NCI-H1436 treated with DMSO at 0.1 percent for 48 hours (cell line): ENCODE measurements around the gene SLC9A7.

Experiments
- DNase-seq: peaks from one replicate; lab custom pipeline; 2025; lab: John Stamatoyannopoulos, UW

SLC9A7 gene

DNA sequence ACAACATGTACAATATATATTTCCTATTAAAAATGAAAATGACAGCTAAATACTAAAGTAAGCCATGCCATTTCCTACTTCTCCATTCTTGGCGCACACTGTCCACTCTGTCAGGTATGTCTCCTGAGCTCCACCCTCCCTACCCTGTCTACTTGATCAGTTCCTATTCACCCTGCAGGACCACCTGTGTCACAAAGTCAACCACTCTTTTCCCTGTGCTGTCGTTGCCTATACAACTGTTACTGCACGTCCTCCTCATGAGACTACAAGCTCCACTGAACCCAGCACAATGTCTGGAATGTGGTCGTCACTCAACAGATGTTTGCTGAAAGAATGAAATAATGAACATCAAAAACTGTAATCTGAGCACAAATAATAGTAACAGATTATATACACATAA, 54.9 kb downstream of the SLC9A7 start:
- DNase-seq: no peak

DNA sequence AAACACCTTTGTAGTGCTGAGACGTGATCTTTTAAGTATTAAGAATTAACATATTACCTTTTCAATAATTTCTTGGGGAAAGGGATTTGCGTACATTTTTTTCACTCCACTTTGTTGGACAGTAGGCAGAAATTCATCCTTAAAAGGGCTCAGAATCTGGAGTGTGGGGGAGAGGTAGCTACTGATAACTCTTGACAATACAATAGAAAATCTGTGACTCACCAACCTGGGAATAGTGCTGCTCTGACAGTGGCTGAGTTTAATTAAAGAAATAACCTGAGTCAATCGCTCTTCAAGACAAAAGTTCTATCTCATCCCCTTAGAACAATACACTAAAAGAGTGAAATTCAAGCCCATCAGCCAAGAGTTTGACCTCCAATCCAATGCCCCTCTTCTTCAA, 60.2 kb downstream of the SLC9A7 start:
- DNase-seq: no peak

DNA sequence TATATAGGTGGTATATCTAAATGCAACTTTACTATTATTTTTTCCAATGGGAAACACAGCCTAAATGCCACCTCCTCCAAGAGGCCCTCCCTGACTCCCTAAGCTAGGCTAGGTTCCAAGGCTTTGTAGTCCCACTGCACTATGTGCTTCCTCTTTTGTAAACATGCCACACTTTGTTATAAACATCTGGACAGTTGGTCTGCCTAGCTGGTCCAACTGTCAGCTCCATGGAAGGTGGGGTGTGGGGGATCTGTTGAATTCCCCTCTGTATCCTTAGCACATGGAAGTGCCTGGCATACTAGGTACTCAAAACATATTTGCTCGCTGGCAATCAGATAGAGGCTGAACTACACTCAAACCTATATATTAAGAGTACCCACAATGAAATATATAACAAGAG, 63.4 kb downstream of the SLC9A7 start:
- no peak for DNase-seq

DNA sequence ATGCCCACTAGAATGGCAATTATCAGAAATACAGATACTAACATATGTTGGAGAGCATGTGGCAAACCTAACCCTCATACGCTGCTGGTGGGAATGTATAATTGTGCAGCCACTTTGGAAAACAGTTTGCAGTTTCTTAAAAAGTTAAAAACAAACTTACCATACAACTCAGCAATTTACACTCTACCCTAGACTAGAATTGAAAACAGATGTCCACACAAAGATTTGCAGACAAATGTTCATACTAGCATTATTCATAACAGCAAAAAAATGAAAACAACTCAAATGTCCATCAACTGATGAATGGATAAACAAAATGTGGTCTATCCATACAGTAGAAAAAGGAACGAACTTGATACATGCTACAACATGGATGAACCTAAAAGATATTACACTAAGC, 64.4 kb downstream of the SLC9A7 start:
- no peak for DNase-seq

DNA sequence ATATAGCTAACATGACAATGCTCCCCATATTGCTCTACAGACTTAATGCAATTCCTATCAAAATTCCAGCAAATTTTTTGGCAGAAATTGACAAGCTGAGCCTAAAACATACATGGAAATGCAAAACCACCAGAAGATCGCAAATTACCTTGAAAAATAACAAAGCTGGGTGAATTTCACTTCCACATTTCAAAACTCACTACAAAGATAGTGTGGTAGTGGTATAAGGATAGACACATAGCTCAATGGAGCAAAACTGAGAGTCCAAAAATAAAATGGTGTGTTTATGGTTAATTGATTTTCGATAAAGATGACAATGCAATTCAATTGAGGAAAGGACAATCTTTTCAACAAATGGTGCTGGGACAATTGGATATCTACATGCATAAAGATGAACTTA, 65.8 kb downstream of the SLC9A7 start:
- DNase-seq: no peak

DNA sequence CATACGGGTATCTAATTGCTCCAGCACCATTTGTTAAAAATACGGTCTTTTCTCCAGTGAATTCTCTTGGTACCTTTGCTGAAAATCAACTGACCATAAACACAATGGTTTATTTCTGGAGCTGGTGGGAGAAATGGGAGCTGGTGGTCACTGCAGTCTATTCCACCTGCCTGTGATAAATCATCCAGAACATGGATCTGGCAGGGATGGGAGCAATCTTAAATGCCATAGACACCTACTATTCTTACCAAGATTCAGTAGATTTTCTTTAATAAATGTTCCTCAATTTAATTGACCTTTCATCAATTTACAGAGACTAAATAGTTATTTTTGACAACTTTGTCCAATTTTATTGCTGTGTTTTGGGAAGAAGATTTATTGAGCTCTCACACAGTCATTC, 68.1 kb downstream of the SLC9A7 start:
- DNase-seq: no peak

DNA sequence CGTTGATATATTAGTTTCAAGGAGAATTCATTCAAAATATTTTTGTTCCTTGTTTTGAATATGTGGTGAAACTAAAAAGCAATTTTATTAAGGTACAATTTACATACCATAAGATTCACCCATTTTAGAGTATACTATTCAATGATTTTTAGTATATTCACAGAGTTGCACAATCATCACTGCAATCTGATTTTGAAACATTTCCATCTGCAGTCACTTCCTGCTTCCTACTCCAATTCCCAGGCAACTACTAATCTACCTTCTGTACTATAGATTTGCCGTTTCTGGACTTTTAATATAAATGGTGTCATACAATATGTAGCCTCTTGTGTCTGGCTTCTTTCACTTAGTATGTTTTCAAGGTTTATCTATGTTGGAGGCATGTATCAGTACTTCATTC, 71.3 kb downstream of the SLC9A7 start:
- DNase-seq: no peak

DNA sequence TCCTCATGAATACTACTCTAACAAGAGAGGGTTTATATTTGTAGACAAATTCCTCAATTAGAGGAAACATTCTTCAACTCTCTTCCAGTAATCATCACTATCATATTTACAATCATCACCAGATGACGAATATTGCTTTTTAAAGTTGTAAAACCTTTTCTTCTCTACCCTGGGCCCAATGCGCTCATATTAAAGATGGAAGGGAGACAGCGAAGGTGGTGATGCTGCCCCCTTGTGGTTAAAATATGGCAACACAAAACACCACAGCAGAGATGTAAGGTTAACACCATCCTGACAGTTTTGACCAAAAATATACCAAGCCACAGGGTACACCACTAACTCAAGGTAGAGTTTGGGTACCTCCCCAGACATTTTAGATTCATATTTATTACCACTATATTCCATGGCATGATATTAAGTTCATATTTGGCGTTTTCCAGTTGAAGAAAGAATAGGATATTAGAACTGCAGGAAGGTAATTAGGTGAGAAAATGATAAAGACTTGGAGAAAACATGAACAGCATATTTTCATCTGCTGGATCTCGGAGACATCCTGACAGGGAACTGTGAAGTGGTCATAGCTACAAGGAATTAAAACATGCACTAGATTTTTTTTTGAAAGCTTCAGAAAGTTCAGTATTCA, 72.8 kb downstream of the SLC9A7 start:
- no peak for DNase-seq

DNA sequence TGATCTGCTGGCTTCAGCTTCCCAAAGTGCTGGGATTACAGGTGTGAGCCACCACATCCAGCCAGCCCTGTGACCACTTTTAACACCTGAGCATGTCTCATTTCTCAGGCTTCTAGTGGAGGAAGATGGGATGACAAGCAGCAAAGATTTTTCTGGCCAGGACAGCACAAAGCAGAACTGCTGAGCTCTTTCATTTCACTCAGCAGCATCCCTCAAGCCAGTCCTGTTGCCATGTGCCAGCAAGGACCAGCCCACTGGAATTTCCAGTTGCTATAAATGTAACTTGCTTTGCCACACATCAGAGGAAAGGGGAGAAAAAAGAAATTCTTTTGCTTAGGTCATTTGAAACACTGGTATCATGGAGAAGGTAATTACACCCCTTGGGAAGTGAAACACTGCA, 75.9 kb downstream of the SLC9A7 start:
- no peak for DNase-seq

DNA sequence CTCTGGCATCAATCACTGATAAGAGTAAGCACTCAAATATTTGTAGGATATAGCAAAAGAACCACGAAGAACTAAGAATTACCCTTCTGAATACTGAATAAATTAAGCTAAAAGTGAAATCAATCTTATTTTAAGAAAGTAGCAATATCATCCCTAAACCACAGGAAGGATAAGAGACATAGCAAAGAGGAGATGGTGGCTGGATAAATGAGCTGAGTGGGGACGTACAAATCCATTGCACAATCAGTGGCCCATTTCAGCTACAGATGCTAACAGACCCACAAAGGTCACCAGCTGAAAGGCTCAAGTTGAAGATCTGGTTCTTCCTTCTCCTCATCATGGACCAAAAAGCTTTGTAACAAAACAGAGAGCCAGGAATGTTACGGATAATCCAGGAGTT, 77.1 kb downstream of the SLC9A7 start:
- DNase-seq: no peak

DNA sequence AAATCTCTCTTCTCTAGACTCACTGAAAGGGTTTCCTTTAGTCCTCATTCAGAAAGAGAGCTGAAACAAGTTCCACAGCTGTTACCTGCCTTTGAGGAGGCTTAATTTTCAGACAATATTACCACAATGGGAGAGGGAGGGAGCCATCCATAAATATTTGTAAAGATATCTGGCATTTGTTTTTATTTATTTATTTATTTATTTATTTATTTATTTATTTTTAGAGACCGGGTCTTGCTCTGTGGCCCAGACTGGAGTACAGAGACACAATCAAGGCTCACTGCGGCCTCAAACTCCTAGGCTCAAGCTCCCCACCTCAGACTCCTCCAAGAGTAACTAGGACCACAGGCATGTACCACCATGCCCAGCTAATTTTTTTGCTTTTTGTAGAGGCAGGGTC, 80.7 kb downstream of the SLC9A7 start:
- no peak for DNase-seq

DNA sequence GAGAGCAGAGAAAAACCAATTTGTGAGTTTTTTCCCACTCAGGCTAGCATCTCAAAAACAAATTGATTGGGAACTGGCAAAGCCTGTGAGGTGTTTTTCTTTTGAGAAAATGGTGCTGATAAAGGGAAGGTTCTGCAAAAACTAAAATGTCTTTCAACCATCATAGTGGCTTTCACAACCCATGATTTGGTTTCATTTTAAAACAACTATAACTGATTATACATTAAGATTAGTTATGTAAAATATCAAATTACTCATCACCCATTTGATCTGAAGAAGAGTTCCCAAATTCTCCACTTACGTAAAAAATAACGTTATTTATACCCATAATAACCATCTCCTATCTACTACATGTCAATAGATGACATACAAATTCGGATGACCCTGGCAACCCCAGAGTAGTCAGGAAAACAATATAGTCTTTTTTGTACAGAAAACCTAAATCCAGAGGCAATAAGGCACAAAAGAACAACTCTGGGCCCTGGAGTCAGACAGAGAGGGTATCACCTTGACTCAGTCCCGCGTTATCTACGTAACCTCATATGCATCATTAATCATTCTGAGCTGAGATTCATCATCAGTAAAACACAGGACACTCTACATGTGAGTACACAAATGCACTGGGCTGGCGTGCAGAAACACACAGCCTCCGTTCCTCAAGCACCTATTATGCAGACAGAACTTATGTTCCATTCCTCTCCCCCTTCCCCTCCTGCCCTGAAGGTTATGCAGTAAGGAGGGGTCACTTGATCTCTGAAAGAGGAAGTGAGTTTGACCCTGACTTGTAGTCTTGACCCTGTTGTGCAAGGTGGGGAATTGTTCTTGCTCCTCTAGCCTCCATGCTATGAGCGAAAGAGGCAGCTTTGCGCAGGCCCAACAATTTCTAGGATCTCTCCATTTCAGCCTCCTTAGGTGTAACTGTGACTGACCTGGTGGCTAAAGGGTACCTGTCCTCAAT, 82.2 kb downstream of the SLC9A7 start:
- no peak for DNase-seq

DNA sequence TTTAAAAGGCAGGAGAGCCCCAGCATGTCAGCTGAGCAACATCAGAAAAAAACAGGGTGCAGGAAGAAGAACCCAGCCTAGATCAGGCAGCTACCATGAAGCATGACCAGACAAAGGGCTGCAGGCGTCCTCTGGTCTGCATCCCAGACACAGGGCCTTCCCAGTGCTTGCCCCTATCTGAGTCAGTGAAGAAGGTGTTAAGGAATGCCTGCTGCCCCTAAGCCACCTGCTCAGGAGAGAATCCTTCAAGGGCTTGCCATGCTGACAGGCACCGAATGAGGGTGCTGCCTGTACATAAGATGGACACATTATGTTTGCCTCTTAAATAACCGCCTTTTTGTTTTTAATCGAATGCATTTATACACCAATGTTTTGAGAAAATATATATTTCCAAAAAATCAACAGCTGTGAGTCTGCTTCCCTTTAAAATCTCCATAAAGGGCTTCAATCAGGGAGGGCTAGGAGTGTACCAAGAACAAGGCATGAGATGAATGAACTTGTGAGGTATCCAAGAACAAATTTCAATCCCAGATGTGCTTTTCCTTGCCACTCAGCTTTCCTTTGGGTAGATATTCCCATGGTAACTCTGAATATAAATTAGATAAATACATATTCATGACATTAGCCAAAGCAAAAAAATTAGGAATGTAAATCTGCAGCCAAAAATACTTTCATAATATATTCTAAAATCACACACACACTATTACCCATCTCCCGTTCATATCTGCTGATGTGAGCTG, 85.1 kb downstream of the SLC9A7 start:
- no peak for DNase-seq

DNA sequence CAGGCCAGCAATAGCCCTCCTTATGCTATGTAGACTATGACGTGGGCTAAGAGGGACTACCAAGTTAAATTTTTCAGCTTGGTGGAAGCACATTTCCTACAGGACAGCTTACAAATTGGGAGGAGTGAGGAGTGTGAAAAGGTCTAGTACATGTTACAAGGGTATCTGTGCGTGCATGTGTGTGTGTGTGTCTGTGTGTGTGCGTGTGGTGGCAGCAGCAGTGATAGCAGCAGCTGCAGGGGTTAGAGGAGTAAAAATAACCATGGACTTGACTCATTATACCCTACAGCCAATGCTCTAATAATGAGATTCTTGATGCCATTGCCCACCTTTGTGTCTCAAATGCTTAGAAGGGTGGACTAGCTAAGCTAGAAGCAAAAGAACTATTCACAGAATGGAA, 88.6 kb downstream of the SLC9A7 start:
- DNase-seq: no peak

DNA sequence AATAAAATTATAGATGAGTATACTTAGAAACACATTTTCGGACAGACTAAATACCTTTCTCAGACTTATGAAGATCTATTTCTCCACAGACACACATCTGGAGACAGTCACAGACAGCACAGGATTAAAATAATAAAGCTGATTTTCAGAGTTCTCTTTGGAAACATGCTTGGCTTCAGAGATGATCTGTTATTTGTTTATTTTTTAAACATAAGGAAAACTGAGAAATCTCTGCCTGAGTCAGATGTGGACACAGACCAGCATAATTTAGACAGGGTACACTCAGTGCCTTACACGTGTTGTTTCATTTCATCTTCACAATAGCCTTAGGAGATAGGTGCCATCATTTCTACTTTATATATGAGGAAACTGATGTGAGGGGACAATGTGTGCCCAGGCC, 92.1 kb downstream of the SLC9A7 start:
- no peak for DNase-seq

DNA sequence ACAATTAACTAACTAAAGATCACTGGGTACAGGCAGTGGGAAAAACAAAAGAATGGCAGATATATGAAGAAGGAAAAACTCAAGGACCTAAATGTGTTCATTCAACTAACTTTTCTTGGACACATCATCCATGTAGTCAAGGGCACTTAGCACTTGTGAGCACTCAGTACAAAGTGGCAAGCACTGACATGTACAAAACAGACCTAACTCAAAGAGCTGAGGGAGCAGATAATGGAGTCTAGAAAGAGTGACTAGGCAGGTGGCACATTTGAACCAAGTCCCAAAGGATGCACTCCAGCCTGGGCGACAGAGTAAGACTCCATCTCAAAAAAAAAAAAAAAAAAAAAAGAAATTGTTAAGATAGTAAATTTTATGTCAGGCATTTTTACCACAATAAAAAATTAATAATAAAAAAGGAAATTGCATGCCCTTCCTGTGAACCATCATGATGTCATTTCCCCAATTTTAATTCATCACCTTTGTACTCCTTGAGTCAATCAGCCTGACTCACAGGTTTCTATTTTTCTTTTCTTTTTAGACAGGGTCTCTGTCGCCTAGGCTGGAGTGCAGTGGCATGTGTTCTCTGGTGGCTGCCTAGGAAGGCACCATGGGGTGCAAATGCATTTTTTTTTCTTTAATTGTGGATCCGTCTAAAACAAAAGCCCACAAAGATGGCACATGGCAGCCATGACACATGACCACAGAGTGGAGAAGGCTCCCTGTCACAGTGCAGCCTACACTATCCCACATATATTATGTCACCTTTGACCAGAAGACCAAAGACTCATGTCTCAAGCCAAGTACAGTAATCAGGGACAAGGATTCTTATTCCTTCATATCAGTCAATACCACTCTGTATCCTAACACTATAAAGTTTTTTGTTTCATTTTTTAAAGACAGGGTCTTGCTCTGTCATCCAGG, 93.4 kb downstream of the SLC9A7 start:
- peak; percentile 17 for DNase-seq

DNA sequence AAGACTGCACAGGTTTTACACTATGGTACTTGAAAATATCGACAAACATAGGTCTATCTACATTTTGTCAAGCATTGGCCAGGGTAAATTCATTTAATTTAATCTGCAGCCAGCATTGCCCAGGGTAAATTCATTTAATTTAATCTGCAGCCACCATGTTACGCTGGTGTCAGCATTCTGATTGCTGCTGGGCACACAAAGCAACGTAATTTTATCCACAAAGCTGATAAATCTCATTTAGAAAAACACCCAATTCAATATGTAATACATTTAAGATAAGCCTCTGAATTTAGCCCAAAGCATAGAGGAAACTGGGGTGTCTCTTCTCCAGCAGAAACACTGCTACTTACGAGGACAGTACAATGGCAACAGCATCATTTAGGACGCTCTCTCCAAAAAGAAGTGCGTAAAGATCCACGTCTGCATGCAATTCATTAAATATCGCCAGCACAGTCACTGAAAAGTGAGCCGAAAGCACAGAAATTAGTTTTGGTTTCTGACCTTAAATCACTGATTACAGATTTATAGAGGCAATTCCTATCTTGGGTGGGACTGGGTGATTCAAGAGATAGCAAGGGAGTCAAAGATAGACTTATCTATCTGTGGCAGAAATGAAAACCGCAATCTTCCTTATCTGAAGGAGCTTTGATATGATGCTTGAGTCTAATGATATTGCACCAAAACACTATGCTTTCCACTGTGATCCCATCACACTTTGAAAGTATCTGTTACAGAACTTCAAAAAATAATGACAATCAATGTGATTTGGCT, 96.5 kb downstream of the SLC9A7 start:
- no peak for DNase-seq

DNA sequence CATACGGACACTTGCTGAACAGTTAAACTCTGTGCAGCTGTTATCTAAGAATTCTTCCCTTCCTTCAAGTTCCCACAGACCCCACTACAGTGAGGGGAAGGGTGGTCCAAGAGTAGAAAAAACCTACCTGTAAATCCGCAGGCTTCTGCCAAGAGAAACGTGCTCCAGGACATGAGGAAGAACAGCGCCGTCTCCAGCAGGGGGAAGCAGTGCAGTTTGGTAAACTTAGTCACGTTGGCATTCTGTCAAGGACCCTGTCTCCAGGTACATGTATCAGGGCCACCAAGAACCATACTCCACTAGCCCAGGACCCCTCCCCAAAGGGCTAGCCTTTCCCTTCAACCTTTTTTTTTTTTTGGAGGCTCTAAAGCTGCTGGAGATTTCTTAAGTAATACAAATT, 105.4 kb downstream of the SLC9A7 start:
- no peak for DNase-seq

DNA sequence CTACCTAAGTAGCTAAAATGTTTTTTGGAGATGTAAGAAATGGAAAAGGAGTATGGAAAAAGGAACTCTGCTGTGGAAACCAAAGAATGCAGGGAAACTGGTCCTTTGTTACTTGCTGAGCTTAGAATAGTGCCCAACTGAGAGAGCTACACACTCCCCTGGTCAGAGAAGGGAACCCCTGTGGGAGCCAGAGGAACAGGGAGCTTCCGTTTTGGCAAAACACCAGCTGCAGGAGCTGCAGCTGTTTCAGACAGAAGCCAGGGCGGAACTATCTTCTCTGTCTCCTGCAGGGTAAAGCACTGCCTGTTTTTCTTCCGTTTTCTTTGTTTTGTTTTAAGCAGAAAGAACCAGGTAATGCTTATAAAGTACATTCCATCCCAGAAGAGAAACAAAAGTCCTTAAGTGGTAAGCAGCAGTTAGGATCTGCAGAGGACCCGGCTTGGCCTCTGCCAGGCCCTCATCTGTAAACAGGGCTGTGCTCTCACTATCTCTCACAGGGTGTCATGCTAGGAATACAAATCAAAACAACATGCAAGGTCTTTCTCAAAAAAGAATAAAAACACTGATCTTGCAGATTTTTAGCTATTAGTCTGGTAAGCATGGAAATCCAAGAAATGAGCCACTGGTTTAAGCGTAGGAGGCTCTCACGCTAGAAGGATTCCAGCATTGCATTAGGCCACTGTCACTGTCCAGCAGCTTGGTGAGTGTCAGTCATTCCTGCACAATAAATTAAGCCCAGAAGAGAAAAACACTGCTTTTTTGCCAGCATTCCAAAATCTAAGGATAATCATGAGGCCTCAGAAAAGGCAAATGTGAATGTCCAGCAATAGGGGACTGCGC, 109.3 kb downstream of the SLC9A7 start:
- DNase-seq: no peak

DNA sequence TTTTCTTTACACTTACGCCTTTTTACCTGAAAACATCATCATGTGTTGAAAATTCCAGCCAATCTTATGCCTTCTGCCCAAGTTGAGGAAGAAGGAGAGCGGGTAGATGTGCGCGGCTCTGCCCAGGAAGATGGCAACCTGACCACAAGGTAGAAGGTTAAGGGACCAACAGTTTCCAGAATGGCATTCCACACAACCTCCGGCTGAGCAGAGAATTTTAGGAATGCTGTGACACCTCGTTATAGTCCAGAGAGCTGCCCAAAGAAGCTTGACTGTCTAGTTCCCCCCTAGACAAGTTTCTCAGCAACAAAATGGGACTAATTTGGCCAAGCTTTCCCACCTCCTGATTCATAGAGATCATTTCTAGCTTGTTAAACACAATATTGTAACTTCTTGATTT, 110.3 kb downstream of the SLC9A7 start:
- DNase-seq: no peak
